ENCODE measurements around the gene ACVR1. TPM values are rescaled to one million over a fixed set of nuclear protein-coding genes. Genes with fewer than 3 reads are reported as not detected.

ACVR1 gene
- total RNA-seq, 1 donor from 2014 or later: 4.4 TPM

DNA sequence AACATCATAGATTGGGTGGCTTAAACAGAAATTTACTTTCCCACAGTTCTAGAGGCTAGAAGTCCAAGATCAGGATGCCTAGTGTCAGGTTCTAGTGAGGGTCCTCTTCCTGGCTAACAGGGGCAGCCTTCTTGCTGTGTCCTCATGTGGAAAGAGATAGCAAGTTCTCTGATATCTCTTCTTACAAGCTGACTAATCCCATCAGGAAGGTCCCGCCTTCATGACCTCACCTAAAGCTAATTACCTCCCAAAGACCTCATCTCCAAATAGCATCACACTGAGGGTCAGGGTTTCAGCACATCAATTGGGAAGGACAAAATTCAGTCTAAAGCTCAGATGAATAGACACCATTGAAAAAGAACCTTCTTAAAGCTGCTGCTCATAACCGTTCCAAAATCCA lies 22.9 kb downstream of the ACVR1 start:
- POLR2A ChIA-PET: no interaction called here
- H3K4me1 Mint-ChIP-seq: no peaks in the 10 kb centered on the region
- DNase-seq (no peak), ATAC-seq (ENCODE audit: low read depth) (no peak)
- H3K27me3 Mint-ChIP-seq: no peaks in the 10 kb centered on the region
- H3K9me3 Mint-ChIP-seq: no peaks in the 10 kb centered on the region
- TF ChIP-seq, protein P1, sequence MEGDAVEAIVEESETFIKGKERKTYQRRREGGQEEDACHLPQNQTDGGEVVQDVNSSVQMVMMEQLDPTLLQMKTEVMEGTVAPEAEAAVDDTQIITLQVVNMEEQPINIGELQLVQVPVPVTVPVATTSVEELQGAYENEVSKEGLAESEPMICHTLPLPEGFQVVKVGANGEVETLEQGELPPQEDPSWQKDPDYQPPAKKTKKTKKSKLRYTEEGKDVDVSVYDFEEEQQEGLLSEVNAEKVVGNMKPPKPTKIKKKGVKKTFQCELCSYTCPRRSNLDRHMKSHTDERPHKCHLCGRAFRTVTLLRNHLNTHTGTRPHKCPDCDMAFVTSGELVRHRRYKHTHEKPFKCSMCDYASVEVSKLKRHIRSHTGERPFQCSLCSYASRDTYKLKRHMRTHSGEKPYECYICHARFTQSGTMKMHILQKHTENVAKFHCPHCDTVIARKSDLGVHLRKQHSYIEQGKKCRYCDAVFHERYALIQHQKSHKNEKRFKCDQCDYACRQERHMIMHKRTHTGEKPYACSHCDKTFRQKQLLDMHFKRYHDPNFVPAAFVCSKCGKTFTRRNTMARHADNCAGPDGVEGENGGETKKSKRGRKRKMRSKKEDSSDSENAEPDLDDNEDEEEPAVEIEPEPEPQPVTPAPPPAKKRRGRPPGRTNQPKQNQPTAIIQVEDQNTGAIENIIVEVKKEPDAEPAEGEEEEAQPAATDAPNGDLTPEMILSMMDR (IDR thresholded peaks at IDR 0.05): no peak
- no peak overlapping the region for H3K27ac Mint-ChIP-seq
- peaks cover 10% of the 10 kb centered on the region for H3K36me3 Mint-ChIP-seq (ENCODE audit: low read depth)
- CTCF ChIA-PET: no interaction called here
- H3K4me3 Mint-ChIP-seq: no peak overlapping the region
- intact Hi-C loops (cut with micrococcal nuclease): no loop called here

DNA sequence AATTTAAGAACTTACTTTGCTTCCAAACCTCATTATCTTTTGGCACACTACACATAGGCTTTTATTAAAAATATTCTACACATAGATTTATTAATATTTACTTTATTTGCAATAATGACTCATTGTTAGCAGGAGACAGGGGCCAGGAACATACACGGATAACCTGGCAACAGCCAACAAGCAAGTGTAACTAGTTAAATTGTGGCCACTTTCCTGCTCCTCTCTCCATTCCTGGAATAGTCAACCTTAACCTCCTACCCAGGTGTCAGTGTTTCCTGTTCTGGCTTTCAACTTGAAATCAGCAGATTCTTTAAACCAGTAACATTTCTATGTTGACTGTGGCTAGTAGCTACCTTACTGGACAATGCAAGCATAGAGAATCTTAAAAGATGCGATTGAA lies 26.5 kb downstream of the ACVR1 start:
- H3K27me3 Mint-ChIP-seq: no peaks in the 10 kb centered on the region
- CTCF ChIA-PET: no interaction called here
- peaks cover 10% of the 10 kb centered on the region for H3K36me3 Mint-ChIP-seq (ENCODE audit: low read depth)
- H3K4me1 Mint-ChIP-seq: no peaks in the 10 kb centered on the region
- TF ChIP-seq, protein P1 (IDR thresholded peaks at IDR 0.05): no peak
- no peak for DNase-seq
- POLR2A ChIA-PET: no interaction called here
- ATAC-seq (ENCODE audit: low read depth): no peak
- H3K9me3 Mint-ChIP-seq: no peaks in the 10 kb centered on the region
- H3K27ac Mint-ChIP-seq: no peak overlapping the region
- intact Hi-C loops (cut with micrococcal nuclease): no loop called here
- H3K4me3 Mint-ChIP-seq: no peak overlapping the region

DNA sequence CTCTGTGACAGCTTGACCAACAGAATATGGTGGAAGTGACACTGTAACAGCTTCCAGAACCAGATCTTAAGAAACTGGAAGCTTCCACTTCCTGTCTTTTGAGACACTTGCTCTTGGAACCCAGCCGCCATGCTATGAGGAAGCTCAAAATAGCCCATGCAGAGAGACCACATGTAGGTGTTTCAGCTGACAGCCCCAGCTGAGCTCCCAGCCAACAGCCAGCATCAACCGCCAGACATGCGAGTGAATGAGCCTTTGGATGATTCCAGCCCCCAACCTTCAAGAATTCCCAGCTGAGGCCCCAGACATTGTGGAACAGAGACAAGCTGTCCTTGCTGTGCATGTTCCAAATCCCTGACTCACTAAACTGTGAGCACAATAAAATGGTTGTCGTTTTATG lies 27.9 kb downstream of the ACVR1 start:
- H3K27me3 Mint-ChIP-seq: no peaks in the 10 kb centered on the region
- ChIA-PET CTCF (no interaction called here), POLR2A (no interaction called here)
- TF ChIP-seq, protein P1 (IDR thresholded peaks at IDR 0.05): no peak
- no peaks in the 10 kb centered on the region for H3K4me1 Mint-ChIP-seq
- H3K27ac Mint-ChIP-seq: no peak overlapping the region
- H3K4me3 Mint-ChIP-seq: no peak overlapping the region
- DNase-seq (no peak), ATAC-seq (ENCODE audit: low read depth) (no peak)
- intact Hi-C loops (cut with micrococcal nuclease): no loop called here
- no peaks in the 10 kb centered on the region for H3K9me3 Mint-ChIP-seq
- peaks cover 10% of the 10 kb centered on the region for H3K36me3 Mint-ChIP-seq (ENCODE audit: low read depth)

DNA sequence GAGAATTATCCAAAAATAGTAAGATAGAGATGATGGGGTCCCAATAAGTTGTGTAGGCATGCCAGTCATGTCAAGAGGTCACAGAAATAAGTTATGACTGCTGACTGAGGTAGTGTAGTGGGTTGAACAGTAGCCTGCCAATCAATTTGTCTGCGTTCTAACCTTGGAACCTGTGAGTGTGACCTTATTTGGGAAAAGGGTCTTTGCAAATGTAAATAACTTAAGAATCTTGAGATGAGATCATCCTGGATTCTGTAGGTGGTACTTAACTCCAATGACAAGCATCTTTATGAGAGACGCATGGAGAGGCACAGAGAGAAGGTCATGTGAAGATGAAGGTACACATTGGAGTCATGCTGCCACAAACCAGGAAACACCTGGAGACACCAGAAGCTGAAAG lies 31.0 kb downstream of the ACVR1 start:
- TF ChIP-seq, protein P1 (IDR thresholded peaks at IDR 0.05): no peak
- Mint-ChIP-seq H3K27ac (no peak overlapping the region), H3K4me1 (no peaks in the 10 kb centered on the region), H3K27me3 (no peaks in the 10 kb centered on the region), H3K4me3 (no peak overlapping the region), H3K36me3 (ENCODE audit: low read depth) (peaks cover 7% of the 10 kb centered on the region), H3K9me3 (no peaks in the 10 kb centered on the region)
- ChIA-PET CTCF (no interaction called here), POLR2A (no interaction called here)
- no peak for ATAC-seq (ENCODE audit: low read depth)
- DNase-seq: no peak
- intact Hi-C loops (cut with micrococcal nuclease): no loop called here

DNA sequence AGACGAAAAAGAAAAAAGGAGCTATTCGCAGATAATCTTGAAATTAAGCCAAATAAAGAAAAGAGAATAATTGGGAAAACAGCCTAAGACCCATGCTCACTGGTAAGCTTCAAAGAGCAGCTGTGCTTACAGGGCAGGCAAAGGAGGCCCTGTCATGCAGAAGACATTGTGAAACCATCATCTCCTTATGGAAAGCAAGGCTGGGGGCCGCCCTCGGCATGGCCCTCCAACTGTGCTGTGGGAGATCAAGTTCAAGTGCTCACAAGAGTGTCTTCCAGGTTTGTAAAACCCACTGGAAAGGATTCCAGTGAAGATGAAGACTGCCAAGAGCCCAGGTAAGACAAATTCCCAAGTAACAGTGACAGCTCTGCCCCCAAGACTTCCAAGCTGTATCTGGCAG lies 32.2 kb downstream of the ACVR1 start:
- TF ChIP-seq, protein P1 (IDR thresholded peaks at IDR 0.05): no peak
- DNase-seq (no peak), ATAC-seq (ENCODE audit: low read depth) (no peak)
- intact Hi-C loops (cut with micrococcal nuclease): no loop called here
- Mint-ChIP-seq H3K27ac (no peak overlapping the region), H3K9me3 (no peaks in the 10 kb centered on the region), H3K4me1 (no peaks in the 10 kb centered on the region), H3K4me3 (no peak overlapping the region), H3K36me3 (ENCODE audit: low read depth) (peaks cover 3% of the 10 kb centered on the region), H3K27me3 (no peaks in the 10 kb centered on the region)
- POLR2A ChIA-PET: no interaction called here
- CTCF ChIA-PET: no interaction called here

All from activated B cell treated with CpG ODN at 0.5 μM for 24 hours (primary cell).